GM11168 (cell line): ENCODE results near the gene AMPH.
"Not testable (repeated sequence)": the region's sequence is repeated elsewhere in the genome, so short reads cannot be mapped to it uniquely, and the experiment has no call there.

Source experiments
- in situ Hi-C: fragments of 300-500 bp; cut with MboI; formaldehyde crosslinking; loops from one replicate; pipeline ENCODE4 v1.12.0; 2022; ENCODE audit warnings: low sequenced_read_pairs; ENCODE audit not compliant: unreplicated experiment

AMPH gene

DNA sequence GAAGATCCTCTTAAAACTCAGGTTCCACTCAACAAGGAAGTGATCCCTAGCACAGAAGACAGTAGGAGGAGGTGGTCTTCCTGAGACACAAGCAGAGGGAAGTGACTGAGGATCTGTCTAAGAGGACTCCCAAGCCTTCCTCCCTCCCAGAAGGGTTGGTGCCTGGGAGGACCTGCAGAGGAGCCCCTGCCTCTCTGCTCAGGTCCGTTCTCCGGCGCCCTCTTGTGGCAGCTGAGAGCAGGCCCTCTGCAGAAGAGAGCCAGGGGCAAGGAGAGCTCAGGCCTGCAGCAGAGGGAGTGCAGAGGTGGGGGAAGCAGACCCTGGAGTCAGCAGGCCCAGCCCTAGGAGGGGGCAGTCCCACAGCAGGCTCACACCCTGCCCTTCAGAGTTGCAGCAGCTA is 267.8 kb downstream of the AMPH start:
- in situ Hi-C loops = not testable (repeated sequence)

GRCh38 chr7:38362611-38363237 is 268.4 kb downstream of the AMPH start:
- in situ Hi-C loops = not testable (repeated sequence)

- in situ Hi-C loops = no loop called here
Measured at GRCh38 chr7:38360776-38361175, 270.4 kb downstream of the AMPH start.

GRCh38 chr7:38359071-38359601 is 272.0 kb downstream of the AMPH start:
- in situ Hi-C loops = not testable (repeated sequence)

DNA sequence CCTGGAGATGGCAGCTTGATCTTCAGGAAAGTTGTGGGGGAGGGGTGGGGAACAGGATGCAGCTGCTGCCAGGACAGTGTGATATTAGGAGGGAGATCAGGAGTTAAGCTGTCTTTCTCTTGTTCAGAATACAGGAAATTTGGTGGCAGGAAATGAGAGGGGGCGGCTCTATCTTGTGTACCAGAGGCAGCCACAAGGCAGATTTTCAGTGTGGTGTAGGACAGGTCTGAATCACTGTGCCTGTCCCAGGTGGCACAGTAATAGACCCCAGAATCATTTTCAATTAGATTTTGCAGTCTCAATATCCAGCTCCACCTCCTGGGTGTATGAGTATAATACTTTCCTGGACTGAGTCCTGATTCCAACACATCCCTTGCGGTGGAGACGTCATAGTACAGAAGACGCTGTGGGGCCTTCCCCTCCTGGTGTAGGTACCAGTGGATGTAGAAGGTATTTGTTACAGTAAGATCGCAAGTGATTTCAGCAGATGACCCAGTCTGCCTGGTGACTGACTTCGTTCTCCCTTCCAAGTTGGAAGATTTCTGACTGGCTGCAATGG is 272.8 kb downstream of the AMPH start:
- in situ Hi-C loops = not testable (repeated sequence)

- in situ Hi-C loops = not testable (repeated sequence)
Measured at GRCh38 chr7:38354271-38354851, 276.8 kb downstream of the AMPH start.

DNA sequence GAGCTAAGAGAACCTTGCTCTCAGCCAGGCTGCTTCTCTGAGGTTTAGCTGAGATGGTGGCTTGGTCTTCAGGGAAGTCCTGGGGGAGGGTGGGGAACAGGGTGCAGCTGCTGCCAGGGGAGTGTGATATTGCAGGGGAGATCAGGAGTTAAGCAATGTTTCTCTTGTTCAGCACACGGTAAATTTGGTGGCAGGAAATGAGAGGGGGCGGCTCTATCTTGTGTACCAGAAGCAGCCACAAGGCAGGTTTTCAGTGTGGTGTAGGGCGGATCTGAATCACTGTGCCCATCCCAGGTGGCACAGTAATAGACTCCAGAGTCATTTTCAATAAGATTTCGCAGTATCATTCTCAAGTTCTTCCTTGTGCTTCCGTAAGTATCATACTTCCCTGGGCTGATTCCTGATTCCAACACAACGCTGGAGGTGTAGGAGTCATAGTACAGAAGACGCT is 277.7 kb downstream of the AMPH start:
- in situ Hi-C loops = not testable (repeated sequence)

GRCh38 chr7:38351601-38352000 is 279.6 kb downstream of the AMPH start:
- in situ Hi-C loops = no loop called here

- in situ Hi-C loops = not testable (repeated sequence)
Measured at GRCh38 chr7:38350777-38351176, 280.4 kb downstream of the AMPH start.

DNA sequence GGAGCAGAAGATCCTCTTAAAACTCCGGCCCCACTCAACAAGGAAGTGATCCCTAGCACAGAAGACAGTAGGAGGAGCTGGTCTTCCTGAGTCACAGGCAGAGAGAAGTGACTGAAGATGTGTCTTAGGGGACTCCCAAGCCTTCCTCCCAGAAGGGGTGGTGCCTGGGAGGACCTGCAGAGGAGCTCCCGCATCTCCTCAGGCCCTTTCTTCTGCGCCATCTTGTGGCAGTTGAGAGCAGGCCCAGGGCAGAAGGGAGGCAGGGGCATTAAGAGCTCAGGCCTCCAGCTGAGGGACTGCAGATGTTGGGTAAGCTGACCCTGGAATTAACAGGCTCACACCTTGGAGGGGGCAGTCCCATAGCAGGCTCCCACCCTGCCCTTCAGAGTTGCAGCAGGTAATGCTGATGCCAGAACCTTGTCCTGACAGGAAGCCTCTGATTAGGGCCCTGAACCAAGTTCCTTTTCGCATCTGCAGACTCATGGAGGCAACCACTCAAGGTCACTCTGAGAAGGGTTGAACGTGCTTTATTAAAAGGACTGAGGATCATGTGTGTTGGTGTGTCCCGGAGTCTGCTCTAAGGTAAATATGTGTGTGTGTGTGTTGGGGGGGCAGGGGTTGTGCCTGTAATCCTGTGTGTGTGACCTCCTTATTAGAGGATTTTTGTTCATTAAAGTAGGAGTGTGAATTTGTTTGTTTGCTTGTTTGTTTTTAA is 281.1 kb downstream of the AMPH start:
- in situ Hi-C loops = not testable (repeated sequence)

DNA sequence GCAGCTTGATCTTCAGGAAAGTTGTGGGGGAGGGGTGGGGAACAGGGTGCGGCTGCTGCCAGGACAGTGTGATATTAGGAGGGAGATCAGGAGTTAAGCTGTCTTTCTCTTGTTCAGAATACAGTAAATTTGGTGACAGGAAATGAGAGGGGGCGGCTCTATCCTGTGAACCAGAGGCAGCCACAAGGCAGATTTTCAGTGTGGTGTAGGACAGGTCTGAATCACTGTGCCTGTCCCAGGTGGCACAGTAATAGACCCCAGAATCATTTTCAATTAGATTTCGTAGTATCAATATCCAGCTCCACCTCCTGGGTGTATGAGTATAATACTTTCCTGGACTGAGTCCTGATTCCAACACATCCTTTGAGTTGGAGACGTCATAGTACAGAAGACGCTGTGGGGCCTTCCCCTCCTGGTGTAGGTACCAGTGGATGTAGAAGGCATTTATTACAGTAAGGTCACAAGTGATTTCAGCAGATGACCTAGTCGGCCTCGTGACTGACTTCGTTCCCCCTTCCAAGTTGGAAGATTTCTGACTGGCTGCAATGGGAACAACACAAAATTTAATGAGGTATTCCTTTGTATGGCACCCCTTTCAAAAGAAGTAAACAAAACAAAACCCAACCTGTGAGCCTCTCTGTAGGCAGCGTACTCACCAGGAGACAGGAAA is 281.9 kb downstream of the AMPH start:
- in situ Hi-C loops = not testable (repeated sequence)

- in situ Hi-C loops = not testable (repeated sequence)
Measured at GRCh38 chr7:38345299-38346172, 285.6 kb downstream of the AMPH start.

DNA sequence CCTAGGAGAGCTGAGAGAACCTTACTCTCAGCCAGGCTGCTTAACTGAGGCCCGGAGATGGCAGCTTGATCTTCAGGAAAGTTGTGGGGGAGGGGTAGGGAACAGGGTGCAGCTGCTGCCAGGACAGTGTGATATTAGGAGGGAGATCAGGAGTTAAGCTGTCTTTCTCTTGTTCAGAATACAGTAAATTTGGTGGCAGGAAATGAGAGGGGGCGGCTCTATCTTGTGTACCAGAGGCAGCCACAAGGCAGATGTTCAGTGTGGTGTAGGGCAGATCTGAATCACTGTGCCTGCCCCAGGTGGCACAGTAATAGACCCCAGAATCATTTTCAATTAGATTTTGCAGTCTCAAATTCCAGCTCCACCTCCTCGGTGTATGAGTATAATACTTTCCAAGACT is 286.4 kb downstream of the AMPH start:
- in situ Hi-C loops = not testable (repeated sequence)

DNA sequence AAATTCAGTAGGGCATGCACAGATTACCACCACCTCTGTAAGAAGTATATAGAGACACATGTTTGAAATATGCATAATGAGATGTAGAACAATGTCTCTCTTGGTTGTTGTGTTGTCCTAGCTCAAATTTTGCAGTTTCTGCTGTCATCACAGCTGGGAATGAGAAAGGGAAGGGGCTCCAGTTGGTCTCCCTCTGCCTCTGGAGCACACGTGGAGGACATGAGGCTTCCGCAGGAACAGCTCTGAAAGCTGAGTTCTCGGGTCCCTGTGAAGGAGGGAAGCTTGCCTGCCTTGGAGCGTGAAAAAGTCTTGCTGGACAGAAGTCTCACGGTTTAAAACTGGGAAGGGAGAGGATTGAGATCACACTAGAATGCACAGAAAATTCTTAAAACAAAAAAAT is 289.0 kb downstream of the AMPH start:
- in situ Hi-C loops = not testable (repeated sequence)

GRCh38 chr7:38341172-38341705 is 289.9 kb downstream of the AMPH start:
- in situ Hi-C loops = not testable (repeated sequence)

DNA sequence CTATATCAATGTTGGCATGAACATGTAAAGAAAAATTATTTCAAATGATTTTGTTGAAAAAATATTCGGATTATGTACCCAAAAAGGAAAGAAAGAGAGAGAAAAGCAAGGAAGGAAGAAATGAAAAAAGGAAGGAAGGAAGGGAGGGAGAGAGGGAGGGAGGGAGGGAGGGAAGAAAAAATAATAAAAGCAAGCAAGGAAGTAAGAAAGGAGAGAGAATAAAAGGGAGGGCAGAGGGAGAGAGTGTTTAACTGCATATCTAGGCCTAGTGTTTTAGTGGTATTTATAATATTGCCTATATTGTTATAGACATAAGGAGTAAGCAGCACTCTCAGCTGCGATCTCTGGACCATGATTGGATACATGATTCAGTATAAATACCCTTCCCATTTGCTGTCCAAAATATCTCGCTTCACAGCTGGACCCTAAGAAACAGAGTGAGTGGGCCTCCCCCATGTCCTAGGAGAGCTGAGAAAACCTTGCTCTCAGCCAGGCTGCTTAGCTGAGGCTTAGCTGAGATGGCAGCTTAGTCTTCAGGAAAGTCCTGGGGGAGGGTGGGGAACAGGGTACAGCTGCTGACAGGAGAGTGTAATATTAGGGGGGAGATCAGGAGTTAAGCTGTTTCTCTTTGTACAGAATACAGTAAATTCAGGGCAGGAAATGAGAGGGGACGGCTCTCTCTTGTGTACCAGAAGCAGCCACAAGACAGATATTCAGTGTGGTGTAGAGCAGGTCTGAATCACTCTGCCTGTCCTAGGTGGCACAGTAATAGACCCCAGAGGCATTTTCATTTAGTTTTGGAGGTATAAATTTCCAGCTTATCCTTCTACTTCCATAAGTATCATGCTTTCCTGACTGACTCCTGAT is 291.0 kb downstream of the AMPH start:
- in situ Hi-C loops = loop anchor here (10.0 kb wide), 1 partner anchor 235 kb away; no protein-coding TSS in a partner anchor

GRCh38 chr7:38336148-38336515 is 295.0 kb downstream of the AMPH start:
- in situ Hi-C loops = loop anchor here (10.0 kb wide), 1 partner anchor 231 kb away; no protein-coding TSS in a partner anchor

GRCh38 chr7:38335492-38336147 is 295.6 kb downstream of the AMPH start:
- in situ Hi-C loops = loop anchor here (10.0 kb wide), 1 partner anchor 231 kb away; no protein-coding TSS in a partner anchor
